OCI-LY1 (cell line): ENCODE results near the gene SYT9.

Source experiments
- H2AFZ ChIP-seq: fragments of 200-600 bp; sonication (generic), shearing (Covaris generic); 2 replicates; pipeline ENCODE4 v1.6.0; 2014; ENCODE audit warnings: antibody characterized with exemption, mild to moderate bottlenecking, low read length
- H3F3A ChIP-seq: fragments of 200-600 bp; sonication (generic), shearing (Covaris generic); 2 replicates; pipeline ENCODE4 v1.6.0; 2014; ENCODE audit warnings: mild to moderate bottlenecking, antibody characterized with exemption, low read length, moderate library complexity; ENCODE audit not compliant: insufficient read depth
- H3K27ac ChIP-seq: fragments of 200-600 bp; sonication (generic); 2 replicates; pipeline ENCODE4 v1.5.1; 2014; ENCODE audit warnings: low read length, mixed run types, mild to moderate bottlenecking, low read depth; ENCODE audit not compliant: poor library complexity, severe bottlenecking
- H3K27me3 ChIP-seq: fragments of 200-600 bp; sonication (generic); 2 replicates; pipeline ENCODE4 v1.6.0; 2014; ENCODE audit warnings: antibody characterized with exemption, mild to moderate bottlenecking, low read length, moderate library complexity; ENCODE audit not compliant: insufficient read depth
- H3K36me3 ChIP-seq: fragments of 200-600 bp; sonication (generic); 2 replicates; pipeline ENCODE4 v1.6.1; 2014; ENCODE audit warnings: mild to moderate bottlenecking, antibody characterized with exemption, low read length, moderate library complexity, mixed read lengths; ENCODE audit not compliant: insufficient read depth
- H3K4me1 ChIP-seq: fragments of 200-600 bp; sonication (generic); 2 replicates; pipeline ENCODE4 v1.5.1; 2014; ENCODE audit warnings: mild to moderate bottlenecking, low read length, moderate library complexity; ENCODE audit not compliant: insufficient read depth, severe bottlenecking
- H3K4me2 ChIP-seq: fragments of 200-600 bp; sonication (generic), shearing (Covaris generic); 2 replicates; pipeline ENCODE4 v1.6.1; 2014; ENCODE audit warnings: low read length
- H3K4me3 ChIP-seq: fragments of 200-600 bp; sonication (generic); 2 replicates; pipeline ENCODE4 v1.5.1; 2014; ENCODE audit warnings: low read length, low read depth, mild to moderate bottlenecking, mixed read lengths; ENCODE audit not compliant: poor library complexity, severe bottlenecking
- H3K79me2 ChIP-seq: fragments of 200-600 bp; shearing (Covaris generic); 2 replicates; pipeline ENCODE4 v1.6.1; 2016; ENCODE audit warnings: mixed run types, low read length, mixed read lengths; ENCODE audit not compliant: insufficient read depth
- H3K9ac ChIP-seq: fragments of 200-600 bp; sonication (generic), shearing (Covaris generic); 2 replicates; pipeline ENCODE4 v1.6.1; 2014; ENCODE audit warnings: mild to moderate bottlenecking, low read length, mixed read lengths
- H3K9me2 ChIP-seq: fragments of 200-600 bp; sonication (generic), shearing (Covaris generic); 2 replicates; pipeline ENCODE4 v1.6.1; 2014; ENCODE audit warnings: low read depth, mild to moderate bottlenecking, low read length, mixed read lengths
- H3K9me3 ChIP-seq: fragments of 200-600 bp; shearing (Covaris generic); 2 replicates; pipeline ENCODE4 v1.6.1; 2014; ENCODE audit warnings: low read length, mixed read lengths
- H4K20me1 ChIP-seq: fragments of 200-600 bp; sonication (generic), shearing (Covaris generic); 2 replicates; pipeline ENCODE4 v1.6.0; 2016; ENCODE audit warnings: mild to moderate bottlenecking, low read length; ENCODE audit not compliant: insufficient read depth
- CTCF ChIP-seq: fragments of 200-600 bp; sonication (generic), shearing (Covaris generic); IDR thresholded peaks from 2 replicates; pipeline ENCODE4 v1.5.1; 2017; ENCODE audit warnings: mild to moderate bottlenecking, antibody characterized with exemption, low read length, moderate library complexity, mixed read lengths
- EZH2 ChIP-seq: fragments of 200-600 bp; sonication (generic), shearing (Covaris generic); IDR thresholded peaks from 2 replicates; pipeline ENCODE4 v1.8.0; 2017; ENCODE audit warnings: borderline replicate concordance, mixed run types, mild to moderate bottlenecking, antibody characterized with exemption, low read length, moderate library complexity, mixed read lengths

Gene SYT9

GRCh38 chr11:7413961-7414915 is 162.5 kb downstream of the SYT9 start:
- Histone ChIP-seq H3K79me2 (no peaks in the 10 kb centered on the region), H3F3A (no peaks in the 10 kb centered on the region), H3K9ac (no peak overlapping the region), H3K27me3 (0 out of 2 replicates have a peak, but pooled peaks cover 3% of the 10 kb centered on the region), H4K20me1 (no peaks in the 10 kb centered on the region), H2AFZ (no peak overlapping the region), H3K9me3 (no peaks in the 10 kb centered on the region), H3K4me1 (no peaks in the 10 kb centered on the region), H3K9me2 (no peaks in the 10 kb centered on the region), H3K4me2 (no peak overlapping the region), H3K27ac (no peak overlapping the region), H3K4me3 (no peak overlapping the region), H3K36me3 (no peaks in the 10 kb centered on the region)
- TF ChIP-seq EZH2 (no peak), CTCF (no peak)

DNA sequence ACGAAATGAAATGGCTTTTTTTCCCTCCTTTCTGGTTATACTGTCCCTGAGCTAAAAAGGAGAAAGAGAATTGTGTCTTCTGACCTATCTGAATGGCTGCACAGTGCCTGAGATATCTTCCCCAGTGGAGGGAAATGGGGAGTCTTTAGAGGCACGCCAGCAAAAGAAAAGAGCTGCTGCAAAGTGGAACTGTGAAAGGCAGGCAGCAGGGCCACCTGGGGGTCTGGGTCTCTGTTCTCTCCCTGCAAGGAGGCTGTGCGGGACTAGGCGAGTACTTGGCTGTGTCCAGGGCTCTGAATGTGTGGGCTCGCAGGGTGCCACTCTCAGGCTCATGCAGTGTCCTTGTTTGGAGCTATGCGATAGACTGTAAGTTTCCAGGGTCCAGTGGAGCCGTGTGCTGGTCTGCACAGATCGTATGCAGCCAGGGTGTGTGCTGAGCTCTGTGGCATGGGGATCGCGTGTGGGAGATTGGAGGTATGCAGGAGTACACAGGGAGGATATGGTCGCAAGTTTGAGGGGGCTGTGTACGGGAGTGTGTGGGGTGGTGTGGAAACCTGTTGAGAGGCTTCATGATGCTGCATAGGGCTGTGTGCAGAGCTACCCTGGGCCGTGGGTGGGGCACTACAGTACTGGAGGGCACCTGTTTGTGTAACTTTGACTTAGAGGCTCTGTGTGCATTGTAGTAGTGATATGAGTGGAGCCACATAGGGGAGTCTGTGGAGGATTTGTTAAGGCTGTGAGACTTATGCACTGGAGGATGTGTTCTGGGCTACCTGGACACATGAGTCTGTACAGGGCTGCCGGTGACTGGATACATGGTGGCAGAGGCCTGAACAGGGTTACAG is 163.5 kb downstream of the SYT9 start:
- H3K27me3 ChIP-seq: 0 out of 2 replicates have a peak, but pooled peaks cover 3% of the 10 kb centered on the region
- no peaks in the 10 kb centered on the region for H3F3A ChIP-seq
- no peak overlapping the region for H3K27ac ChIP-seq
- no peak overlapping the region for H3K4me3 ChIP-seq
- H2AFZ ChIP-seq: no peak overlapping the region
- no peaks in the 10 kb centered on the region for H3K9me2 ChIP-seq
- no peak overlapping the region for H3K4me2 ChIP-seq
- H3K4me1 ChIP-seq: no peaks in the 10 kb centered on the region
- H3K36me3 ChIP-seq: no peaks in the 10 kb centered on the region
- H4K20me1 ChIP-seq: no peaks in the 10 kb centered on the region
- no peaks in the 10 kb centered on the region for H3K79me2 ChIP-seq
- no peak for TF ChIP-seq CTCF
- no peak for TF ChIP-seq EZH2
- no peaks in the 10 kb centered on the region for H3K9me3 ChIP-seq
- no peak overlapping the region for H3K9ac ChIP-seq

DNA sequence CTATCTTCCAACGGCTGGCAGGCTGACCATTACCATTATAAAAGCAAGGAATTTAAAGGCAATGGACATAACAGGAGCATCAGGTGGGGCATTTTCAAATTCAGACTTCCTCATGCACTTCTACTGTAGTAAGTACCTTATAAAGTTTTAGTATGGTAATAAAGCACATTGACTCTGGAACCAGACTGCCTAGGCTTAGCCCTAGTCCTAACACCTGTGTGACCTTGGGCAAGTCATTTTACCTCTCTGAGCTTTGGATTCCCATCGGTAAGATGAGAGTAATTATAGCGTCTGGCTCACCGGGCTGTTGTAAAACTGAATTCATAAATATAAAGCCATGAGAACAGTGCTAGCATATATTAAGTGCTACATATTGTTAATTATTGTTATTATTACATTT is 164.4 kb downstream of the SYT9 start:
- Histone ChIP-seq H3K36me3 (no peaks in the 10 kb centered on the region), H3K27ac (no peak overlapping the region), H2AFZ (no peak overlapping the region), H3K79me2 (no peaks in the 10 kb centered on the region), H3K4me1 (no peaks in the 10 kb centered on the region), H4K20me1 (no peaks in the 10 kb centered on the region), H3K9me3 (no peaks in the 10 kb centered on the region), H3K4me2 (no peak overlapping the region), H3K9me2 (no peaks in the 10 kb centered on the region), H3K9ac (no peak overlapping the region), H3K27me3 (0 out of 2 replicates have a peak, but pooled peaks cover 3% of the 10 kb centered on the region), H3K4me3 (no peak overlapping the region), H3F3A (no peaks in the 10 kb centered on the region)
- TF ChIP-seq EZH2 (no peak), CTCF (no peak)
